ENCODE data around the gene PDCD11.

PDCD11 gene

DNA sequence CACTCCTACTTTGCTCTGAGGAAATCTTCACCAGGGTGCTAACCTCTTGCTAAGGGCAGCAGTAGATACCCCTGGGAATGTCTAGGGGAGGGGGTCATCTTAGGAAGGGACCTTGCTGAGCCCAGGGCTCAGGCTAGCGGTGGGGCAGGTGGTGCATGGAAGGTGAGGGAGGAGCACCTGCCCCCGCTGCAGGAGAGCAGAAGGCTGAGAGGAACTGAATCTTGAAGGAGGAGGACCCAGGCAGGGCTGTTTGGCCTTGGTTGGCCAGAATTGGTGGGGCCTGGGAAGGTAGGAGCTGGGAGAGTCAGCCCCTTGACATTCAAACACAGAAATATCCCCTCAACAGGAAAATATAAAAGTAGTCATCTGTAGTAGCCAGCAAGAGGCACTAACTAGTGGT, 75.6 kb downstream of the PDCD11 start:
- Histone ChIP-seq H3K4me3 (ENCODE audit: low read length) (no peak overlapping the region), H3K27ac (ENCODE audit: low read depth, low read length) (no peak overlapping the region), H4K5ac (ENCODE audit: low read length) (no peak overlapping the region), H3K9ac (ENCODE audit: low read length) (no peak overlapping the region), H3K56ac (ENCODE audit: low read length) (no peak overlapping the region), H3K27me3 (ENCODE audit: insufficient read depth, low read length, poor library complexity) (no peaks in the 10 kb centered on the region), H3K4ac (ENCODE audit: low read depth, low read length) (no peak overlapping the region), H3K79me2 (ENCODE audit: control insufficient read depth, insufficient read depth, low read length) (no peaks in the 10 kb centered on the region), H3K18ac (ENCODE audit: low read length) (no peak overlapping the region), H3K4me2 (ENCODE audit: low read length) (no peak overlapping the region), H2BK120ac (ENCODE audit: low read depth, low read length) (no peak overlapping the region), H4K8ac (ENCODE audit: low read depth, low read length) (no peak overlapping the region), H3K79me1 (ENCODE audit: low read length) (no peaks in the 10 kb centered on the region), H3K36me3 (ENCODE audit: control insufficient read depth, insufficient read depth, low read length) (no peaks in the 10 kb centered on the region), H2AK5ac (ENCODE audit: low read length) (no peak overlapping the region), H3K4me1 (ENCODE audit: control insufficient read depth, low read depth, low read length) (peaks cover 9% of the 10 kb centered on the region), H2BK15ac (replicated peaks; ENCODE audit: low read depth) (no peak overlapping the region), H3K23ac (ENCODE audit: low read length) (no peak overlapping the region), H2BK5ac (ENCODE audit: low read length) (no peak overlapping the region)
- DNase-seq, result no peak
- no CpG with 5 or more reads among the region's 2 CpGs for WGBS (ENCODE audit: extremely low coverage, insufficient coverage, low lambda C conversion rate)

- no peak overlapping the region for H4K8ac ChIP-seq (ENCODE audit: low read depth, low read length)
- no peaks in the 10 kb centered on the region for H3K36me3 ChIP-seq (ENCODE audit: control insufficient read depth, insufficient read depth, low read length)
- no peak overlapping the region for H3K4me3 ChIP-seq (ENCODE audit: low read length)
- H3K79me2 ChIP-seq (ENCODE audit: control insufficient read depth, insufficient read depth, low read length), result no peaks in the 10 kb centered on the region
- no peak for DNase-seq
- H3K9ac ChIP-seq (ENCODE audit: low read length), result no peak overlapping the region
- H2AK5ac ChIP-seq (ENCODE audit: low read length), result no peak overlapping the region
- H3K27me3 ChIP-seq (ENCODE audit: insufficient read depth, low read length, poor library complexity), result no peaks in the 10 kb centered on the region
- H3K23ac ChIP-seq (ENCODE audit: low read length), result no peak overlapping the region
- no peak overlapping the region for H2BK5ac ChIP-seq (ENCODE audit: low read length)
- H2BK120ac ChIP-seq (ENCODE audit: low read depth, low read length), result no peak overlapping the region
- H3K79me1 ChIP-seq (ENCODE audit: low read length), result no peaks in the 10 kb centered on the region
- no peak overlapping the region for H3K4ac ChIP-seq (ENCODE audit: low read depth, low read length)
- H3K4me2 ChIP-seq (ENCODE audit: low read length), result no peak overlapping the region
- H3K27ac ChIP-seq (ENCODE audit: low read depth, low read length), result no peak overlapping the region
- no peak overlapping the region for H3K18ac ChIP-seq (ENCODE audit: low read length)
- H4K5ac ChIP-seq (ENCODE audit: low read length), result no peak overlapping the region
- no peak overlapping the region for H2BK15ac ChIP-seq (replicated peaks; ENCODE audit: low read depth)
- H3K4me1 ChIP-seq (ENCODE audit: control insufficient read depth, low read depth, low read length), result peaks cover 9% of the 10 kb centered on the region
- no peak overlapping the region for H3K56ac ChIP-seq (ENCODE audit: low read length)
- no CpG with 5 or more reads among the region's 32 CpGs for WGBS (ENCODE audit: extremely low coverage, insufficient coverage, low lambda C conversion rate)
Observed at GRCh38 chr10:103473261-103473671, 76.8 kb downstream of the PDCD11 start.

DNA sequence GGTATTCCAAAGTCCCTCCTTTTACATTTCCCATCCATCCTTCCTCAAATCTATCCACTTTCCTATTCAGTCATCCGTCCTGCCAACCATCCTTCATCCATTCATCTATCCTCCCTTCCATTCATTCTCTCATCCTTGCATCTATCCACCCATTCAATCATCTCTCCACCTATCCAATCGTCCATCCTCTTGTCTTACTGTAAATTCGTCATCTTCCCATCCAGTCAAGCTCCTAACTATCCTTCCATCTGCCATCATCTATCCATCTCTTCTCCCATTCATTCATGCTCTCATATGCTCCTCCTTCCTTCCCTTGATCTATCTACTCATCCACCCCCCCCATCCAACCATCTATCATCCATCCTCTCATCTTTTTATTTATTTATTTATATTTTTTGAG, 77.7 kb downstream of the PDCD11 start:
- Histone ChIP-seq H3K36me3 (ENCODE audit: control insufficient read depth, insufficient read depth, low read length) (no peaks in the 10 kb centered on the region), H3K56ac (ENCODE audit: low read length) (no peak overlapping the region), H3K27ac (ENCODE audit: low read depth, low read length) (no peak overlapping the region), H2BK120ac (ENCODE audit: low read depth, low read length) (no peak overlapping the region), H3K18ac (ENCODE audit: low read length) (no peak overlapping the region), H3K4me1 (ENCODE audit: control insufficient read depth, low read depth, low read length) (peaks cover 9% of the 10 kb centered on the region), H3K4me2 (ENCODE audit: low read length) (no peak overlapping the region), H3K27me3 (ENCODE audit: insufficient read depth, low read length, poor library complexity) (no peaks in the 10 kb centered on the region), H2BK15ac (replicated peaks; ENCODE audit: low read depth) (no peak overlapping the region), H3K79me2 (ENCODE audit: control insufficient read depth, insufficient read depth, low read length) (no peaks in the 10 kb centered on the region), H2AK5ac (ENCODE audit: low read length) (no peak overlapping the region), H3K9ac (ENCODE audit: low read length) (no peak overlapping the region), H3K23ac (ENCODE audit: low read length) (no peak overlapping the region), H3K4ac (ENCODE audit: low read depth, low read length) (no peak overlapping the region), H3K4me3 (ENCODE audit: low read length) (no peak overlapping the region), H3K79me1 (ENCODE audit: low read length) (no peaks in the 10 kb centered on the region), H4K5ac (ENCODE audit: low read length) (no peak overlapping the region), H2BK5ac (ENCODE audit: low read length) (no peak overlapping the region), H4K8ac (ENCODE audit: low read depth, low read length) (no peak overlapping the region)
- no peak for DNase-seq
- WGBS (ENCODE audit: extremely low coverage, insufficient coverage, low lambda C conversion rate), result 100% methylated on average over 3 of the region's 3 CpGs

- Histone ChIP-seq H2BK15ac (replicated peaks; ENCODE audit: low read depth) (no peak overlapping the region), H3K56ac (ENCODE audit: low read length) (no peak overlapping the region), H3K27ac (ENCODE audit: low read depth, low read length) (no peak overlapping the region), H3K4me3 (ENCODE audit: low read length) (no peak overlapping the region), H3K9ac (ENCODE audit: low read length) (no peak overlapping the region), H3K4me2 (ENCODE audit: low read length) (no peak overlapping the region), H4K5ac (ENCODE audit: low read length) (no peak overlapping the region), H3K27me3 (ENCODE audit: insufficient read depth, low read length, poor library complexity) (no peaks in the 10 kb centered on the region), H2AK5ac (ENCODE audit: low read length) (no peak overlapping the region), H4K8ac (ENCODE audit: low read depth, low read length) (no peak overlapping the region), H3K79me2 (ENCODE audit: control insufficient read depth, insufficient read depth, low read length) (no peaks in the 10 kb centered on the region), H3K23ac (ENCODE audit: low read length) (no peak overlapping the region), H3K4me1 (ENCODE audit: control insufficient read depth, low read depth, low read length) (peaks cover 9% of the 10 kb centered on the region), H3K36me3 (ENCODE audit: control insufficient read depth, insufficient read depth, low read length) (no peaks in the 10 kb centered on the region), H2BK120ac (ENCODE audit: low read depth, low read length) (no peak overlapping the region), H2BK5ac (ENCODE audit: low read length) (no peak overlapping the region), H3K4ac (ENCODE audit: low read depth, low read length) (no peak overlapping the region), H3K18ac (ENCODE audit: low read length) (no peak overlapping the region), H3K79me1 (ENCODE audit: low read length) (no peaks in the 10 kb centered on the region)
- WGBS (ENCODE audit: extremely low coverage, insufficient coverage, low lambda C conversion rate), result no CpG with 5 or more reads among the region's 4 CpGs
- no peak for DNase-seq
Observed at GRCh38 chr10:103475437-103475836, 79.0 kb downstream of the PDCD11 start.

DNA sequence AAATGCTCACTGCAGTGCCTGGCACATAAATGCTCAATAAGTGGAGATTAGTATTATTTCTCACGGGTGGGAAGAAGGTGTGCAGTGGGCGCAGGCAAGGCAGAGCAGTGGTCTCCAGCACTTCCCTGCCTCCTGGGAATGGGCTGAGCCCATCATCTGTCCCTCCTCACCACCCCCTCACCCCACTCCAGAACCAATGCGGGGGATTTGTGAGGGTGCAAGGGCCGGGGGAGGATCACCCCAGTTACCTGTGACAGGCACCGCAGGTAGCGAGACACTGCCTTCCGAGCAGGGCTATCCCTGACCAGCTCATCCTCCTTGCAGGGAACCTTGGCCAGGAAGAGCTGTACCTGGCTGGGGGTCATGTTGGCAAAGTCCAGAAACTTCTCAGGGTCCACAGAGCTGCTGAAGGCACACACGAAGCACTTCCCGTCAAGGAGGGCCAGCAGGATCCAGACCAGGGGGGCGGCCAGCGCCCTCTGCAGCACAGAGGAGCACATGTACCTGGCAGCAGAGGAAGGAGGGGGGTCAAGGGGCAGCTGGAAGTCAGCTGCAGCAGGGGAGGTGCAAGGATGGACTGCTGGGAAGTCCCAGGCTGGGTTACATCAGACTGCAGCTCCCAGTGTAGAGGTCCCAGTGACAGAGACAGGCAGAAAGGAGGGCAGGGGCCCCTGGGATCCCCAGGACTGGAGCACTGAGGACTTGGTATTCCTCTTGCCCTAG, 79.8 kb downstream of the PDCD11 start:
- Histone ChIP-seq H2AK5ac (ENCODE audit: low read length) (no peak overlapping the region), H3K4me2 (ENCODE audit: low read length) (no peak overlapping the region), H4K5ac (ENCODE audit: low read length) (no peak overlapping the region), H3K18ac (ENCODE audit: low read length) (peak overlapping the region; percentile 44), H3K4ac (ENCODE audit: low read depth, low read length) (no peak overlapping the region), H3K9ac (ENCODE audit: low read length) (peak overlapping the region; percentile 37), H3K56ac (ENCODE audit: low read length) (peak overlapping the region; percentile 70), H3K4me3 (ENCODE audit: low read length) (no peak overlapping the region), H2BK120ac (ENCODE audit: low read depth, low read length) (no peak overlapping the region), H2BK5ac (ENCODE audit: low read length) (no peak overlapping the region), H3K27ac (ENCODE audit: low read depth, low read length) (no peak overlapping the region), H3K79me2 (ENCODE audit: control insufficient read depth, insufficient read depth, low read length) (no peaks in the 10 kb centered on the region), H3K36me3 (ENCODE audit: control insufficient read depth, insufficient read depth, low read length) (no peaks in the 10 kb centered on the region), H3K4me1 (ENCODE audit: control insufficient read depth, low read depth, low read length) (peaks cover 6% of the 10 kb centered on the region), H3K79me1 (ENCODE audit: low read length) (no peaks in the 10 kb centered on the region), H4K8ac (ENCODE audit: low read depth, low read length) (no peak overlapping the region), H3K27me3 (ENCODE audit: insufficient read depth, low read length, poor library complexity) (no peaks in the 10 kb centered on the region), H3K23ac (ENCODE audit: low read length) (no peak overlapping the region), H2BK15ac (replicated peaks; ENCODE audit: low read depth) (no peak overlapping the region)
- WGBS (ENCODE audit: extremely low coverage, insufficient coverage, low lambda C conversion rate), result no CpG with 5 or more reads among the region's 11 CpGs
- DNase-seq, result peak; percentile 90

DNA sequence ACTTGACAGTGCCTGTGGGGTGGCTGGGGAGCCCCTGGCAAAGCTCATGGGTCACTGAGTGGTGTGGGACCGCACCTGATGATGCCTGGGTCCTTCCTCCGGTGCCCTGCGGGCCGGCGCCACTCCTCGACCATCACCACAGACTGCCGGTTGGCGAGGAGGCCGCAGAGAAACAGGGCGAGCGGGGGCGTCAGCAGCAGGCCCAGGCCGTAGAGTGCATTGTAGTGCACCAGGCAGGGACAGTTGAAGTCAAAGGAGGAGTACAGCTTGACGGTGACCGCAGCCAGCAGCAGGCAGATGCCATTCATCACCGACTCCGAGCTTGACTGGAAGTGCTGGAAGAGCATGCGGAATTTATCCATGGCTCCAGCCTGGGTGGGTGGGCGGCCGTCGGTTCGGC, 82.2 kb downstream of the PDCD11 start:
- Histone ChIP-seq H4K5ac (ENCODE audit: low read length) (no peak overlapping the region), H2AK5ac (ENCODE audit: low read length) (no peak overlapping the region), H3K4ac (ENCODE audit: low read depth, low read length) (no peak overlapping the region), H2BK5ac (ENCODE audit: low read length) (no peak overlapping the region), H3K56ac (ENCODE audit: low read length) (no peak overlapping the region), H2BK120ac (ENCODE audit: low read depth, low read length) (no peak overlapping the region), H3K27me3 (ENCODE audit: insufficient read depth, low read length, poor library complexity) (no peaks in the 10 kb centered on the region), H4K8ac (ENCODE audit: low read depth, low read length) (no peak overlapping the region), H3K79me1 (ENCODE audit: low read length) (no peaks in the 10 kb centered on the region), H3K27ac (ENCODE audit: low read depth, low read length) (no peak overlapping the region), H3K23ac (ENCODE audit: low read length) (no peak overlapping the region), H3K18ac (ENCODE audit: low read length) (no peak overlapping the region), H3K4me2 (ENCODE audit: low read length) (no peak overlapping the region), H3K4me1 (ENCODE audit: control insufficient read depth, low read depth, low read length) (peaks cover 4% of the 10 kb centered on the region), H3K9ac (ENCODE audit: low read length) (no peak overlapping the region), H2BK15ac (replicated peaks; ENCODE audit: low read depth) (no peak overlapping the region), H3K79me2 (ENCODE audit: control insufficient read depth, insufficient read depth, low read length) (no peaks in the 10 kb centered on the region), H3K36me3 (ENCODE audit: control insufficient read depth, insufficient read depth, low read length) (no peaks in the 10 kb centered on the region), H3K4me3 (ENCODE audit: low read length) (no peak overlapping the region)
- no CpG with 5 or more reads among the region's 22 CpGs for WGBS (ENCODE audit: extremely low coverage, insufficient coverage, low lambda C conversion rate)
- DNase-seq, result no peak

Measured in mesendoderm (in vitro differentiated cells).